HG02678 (cell line): Measurements from ENCODE around the gene KIAA1671.

Experiments used
- ATAC-seq: cut with Tn5 transposase; IDR thresholded peaks from one replicate; pipeline ENCODE4 v1.9.1; 2021; ENCODE audit warnings: mild to moderate bottlenecking, moderate library complexity; ENCODE audit not compliant: unreplicated experiment

The KIAA1671 gene

DNA sequence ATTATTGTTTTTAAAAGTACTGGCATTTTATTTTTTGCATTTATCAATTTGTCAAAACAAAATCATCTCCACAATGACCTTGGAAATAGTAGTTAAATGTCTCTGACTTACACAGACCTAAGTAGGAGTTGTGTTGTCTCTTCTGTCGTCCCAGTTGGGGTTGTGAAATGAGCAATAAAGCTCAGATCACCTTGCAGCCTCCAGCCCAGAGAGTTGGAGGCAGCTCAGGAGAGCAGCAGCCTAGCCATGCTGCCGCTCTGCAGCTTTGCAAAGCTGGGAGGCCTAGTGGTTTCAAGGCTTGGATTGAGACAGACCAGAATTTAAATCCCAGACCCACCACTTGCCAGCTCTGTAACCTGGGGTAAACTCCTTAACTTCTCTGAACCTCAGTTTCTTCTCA lies 181.9 kb downstream of the KIAA1671 start:
- ATAC-seq: no peak

DNA sequence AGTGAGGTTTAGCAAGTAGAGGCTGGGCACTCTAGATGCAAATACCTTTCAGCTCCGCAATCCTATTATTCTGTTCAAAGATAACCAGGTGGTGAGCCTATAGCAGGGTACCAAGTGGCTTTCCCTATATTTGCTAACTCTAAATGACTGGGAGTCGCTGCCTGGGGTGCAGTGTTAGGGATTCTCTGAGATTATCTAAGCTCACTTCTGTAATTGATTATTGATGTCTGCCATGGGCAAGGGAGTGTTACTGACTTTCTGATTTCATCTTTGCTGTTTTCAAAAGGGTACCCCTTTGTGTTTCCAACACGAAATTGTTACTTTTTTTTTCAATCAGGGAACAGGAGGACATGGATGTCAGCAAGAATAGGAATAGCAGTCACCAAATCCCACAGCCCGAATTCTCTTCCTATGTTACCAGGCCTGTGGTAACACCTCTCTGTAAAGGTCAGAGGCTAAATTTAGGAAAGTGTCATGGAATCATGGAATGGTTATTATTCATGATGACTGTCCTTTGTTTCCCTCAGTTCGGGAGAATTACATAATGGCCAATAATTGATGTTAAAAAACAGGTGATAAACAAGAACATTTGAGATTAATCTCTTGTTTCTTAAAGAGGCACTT lies 184.5 kb downstream of the KIAA1671 start:
- ATAC-seq: no peak

DNA sequence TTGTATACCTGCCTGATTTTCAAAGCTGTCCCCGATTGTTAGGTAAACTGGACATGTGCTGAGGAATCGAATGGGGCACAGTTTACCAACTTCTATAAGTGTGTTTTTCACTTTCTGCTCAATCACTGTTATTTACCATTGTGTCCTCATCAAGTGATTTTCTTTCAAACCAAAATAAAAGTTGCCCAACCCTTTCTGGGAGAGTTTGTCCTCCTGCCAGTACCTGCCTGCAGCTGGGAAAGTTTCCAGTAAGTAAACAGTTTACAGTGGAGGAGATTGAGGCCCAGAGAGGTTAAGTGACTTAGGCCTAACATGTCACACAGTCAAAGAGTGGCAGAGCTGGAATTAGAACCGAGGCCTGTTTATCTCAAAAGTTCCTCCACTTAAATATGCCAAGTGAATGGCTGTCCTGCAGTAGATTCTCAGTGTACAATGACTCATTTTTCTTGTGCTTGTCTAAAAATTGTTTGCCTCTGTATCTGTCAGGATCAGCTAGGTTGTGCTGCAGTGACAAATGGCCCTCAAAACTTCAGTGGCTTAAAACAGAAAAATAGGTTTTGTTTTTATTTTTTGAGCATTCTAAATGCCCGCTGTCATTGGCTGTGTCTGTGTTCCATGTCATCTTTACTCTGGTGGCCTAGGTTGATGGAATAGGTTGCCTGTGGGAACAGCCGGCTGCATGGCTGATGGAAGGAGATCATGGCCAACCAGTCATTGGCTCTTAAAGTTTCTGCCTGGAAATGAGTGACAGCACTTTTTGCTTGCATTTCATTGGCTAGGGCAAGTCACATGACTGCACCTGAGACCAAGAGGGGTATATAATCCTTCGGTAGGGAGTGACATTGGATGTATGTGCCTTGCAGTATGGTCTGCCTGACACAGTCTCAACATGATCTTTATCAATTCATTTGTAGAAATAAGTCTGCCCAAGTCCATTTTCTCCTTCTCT lies 185.3 kb downstream of the KIAA1671 start:
- ATAC-seq: no peak

DNA sequence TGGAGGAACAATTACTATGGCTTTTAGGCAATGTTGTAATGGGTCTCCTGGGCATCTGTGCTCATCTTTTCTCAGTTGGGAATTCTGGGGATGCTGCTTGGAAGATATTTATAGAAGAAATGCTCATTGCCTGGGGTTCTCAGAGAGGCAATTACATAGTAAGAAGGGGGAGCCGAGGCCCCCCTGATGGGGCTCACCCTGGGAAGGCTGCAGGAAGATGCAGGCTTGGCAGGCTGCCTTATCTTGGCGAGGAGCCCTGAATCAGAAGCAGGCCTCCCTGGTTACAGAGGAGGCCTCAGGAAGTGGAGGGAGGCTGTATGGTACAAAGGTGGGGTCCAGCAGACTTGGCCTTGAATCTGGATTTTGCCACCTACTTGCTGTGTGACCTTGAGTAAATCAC lies 186.5 kb downstream of the KIAA1671 start:
- no peak for ATAC-seq

DNA sequence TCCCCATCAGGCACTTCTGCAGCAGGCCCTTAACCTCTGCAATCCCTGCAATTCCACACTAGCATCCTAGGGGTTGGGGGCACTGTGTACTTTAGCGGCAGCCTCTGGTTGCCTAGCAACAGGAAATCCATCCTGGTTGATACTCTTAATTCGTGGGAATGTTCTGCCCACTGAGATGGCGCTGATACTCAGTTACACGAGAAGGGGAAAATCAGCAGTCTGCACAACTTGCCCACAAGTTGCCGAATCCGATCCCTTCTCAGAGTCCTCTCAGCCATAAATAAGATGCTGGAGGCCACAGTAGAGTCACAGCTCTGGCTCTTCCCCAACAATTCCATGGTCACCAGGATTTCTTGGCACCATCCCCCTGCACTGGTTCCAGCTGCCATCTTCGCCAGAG lies 189.6 kb downstream of the KIAA1671 start:
- ATAC-seq: no peak

DNA sequence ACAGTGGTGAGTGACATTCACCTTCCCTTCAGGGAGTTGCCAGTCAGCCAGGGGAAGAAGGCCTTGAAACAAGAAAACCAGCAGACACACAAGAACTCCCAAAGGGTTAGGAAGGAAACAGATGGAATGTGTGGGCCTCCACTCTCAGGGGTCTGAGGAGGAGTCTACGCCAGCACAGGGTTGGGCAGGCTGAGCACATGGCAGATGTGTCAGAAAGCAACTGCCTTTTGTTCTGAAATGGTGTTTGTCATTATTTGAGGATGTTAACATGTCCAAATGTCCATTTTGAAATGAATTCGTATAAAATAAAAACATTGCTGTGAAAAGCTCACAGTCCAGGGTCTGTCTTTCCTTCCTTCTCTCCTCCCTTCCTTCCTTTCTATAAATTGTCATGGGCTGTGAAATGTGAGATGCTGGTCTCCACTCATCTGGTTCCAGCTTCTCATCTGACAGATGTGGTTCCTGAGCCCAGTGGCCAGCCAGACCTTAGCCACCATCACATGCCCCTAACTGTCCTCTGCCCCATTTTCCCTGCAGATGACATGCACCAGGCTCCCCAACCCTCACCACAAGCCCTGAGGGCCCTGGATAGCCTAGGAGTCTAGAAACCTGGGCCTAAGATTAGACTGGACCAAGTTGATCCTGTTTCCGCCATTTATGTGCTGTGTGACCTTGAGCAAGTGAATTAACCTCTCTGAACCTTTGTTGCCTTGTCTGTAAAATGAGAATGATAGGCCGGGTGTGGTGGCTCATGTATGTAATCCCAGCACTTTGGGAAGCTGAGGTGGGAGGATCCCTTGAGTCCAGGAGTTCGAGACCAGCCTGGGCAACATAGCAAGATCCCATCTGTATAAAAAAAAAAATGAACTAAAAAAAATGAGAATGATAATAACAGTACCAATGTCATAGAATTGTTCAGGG lies 190.9 kb downstream of the KIAA1671 start:
- ATAC-seq: no peak

DNA sequence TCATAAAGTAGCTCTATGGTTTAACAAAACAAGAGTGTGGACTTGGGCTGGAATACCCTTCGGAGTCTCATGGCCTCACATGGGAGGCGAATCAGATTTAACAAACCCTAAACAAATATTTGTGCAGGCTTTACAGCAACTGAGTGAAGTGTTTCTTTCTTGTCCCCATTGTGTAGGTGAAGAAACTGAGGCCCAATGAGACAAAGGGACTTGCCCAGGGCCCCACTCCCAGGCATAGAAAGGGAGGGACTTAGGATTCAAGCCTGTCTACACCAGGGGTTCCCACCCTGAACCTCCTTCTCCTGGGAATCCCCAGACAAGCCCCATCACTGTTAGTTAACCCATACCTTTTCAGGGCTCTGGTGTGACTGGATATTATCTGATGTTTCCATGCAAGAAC lies 192.0 kb downstream of the KIAA1671 start:
- no peak for ATAC-seq

DNA sequence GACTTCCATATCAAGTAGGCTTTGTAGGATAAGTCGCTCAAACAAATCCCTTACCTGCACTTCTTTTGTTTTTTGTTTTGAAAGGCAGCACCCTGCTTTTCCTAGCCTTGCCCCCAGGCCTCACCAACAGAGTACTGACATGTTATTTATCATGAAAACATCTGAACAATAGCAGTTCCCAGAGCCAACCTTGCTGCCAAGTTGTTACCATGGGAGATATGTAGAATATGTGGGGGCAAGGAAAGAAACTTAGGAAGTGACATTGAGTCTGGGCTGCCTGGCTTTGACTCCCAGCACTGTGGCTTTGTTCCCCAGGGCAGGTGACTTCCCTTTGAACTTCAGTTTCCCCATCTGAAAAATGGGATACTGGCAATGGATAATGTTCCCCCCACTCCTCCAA lies 193.8 kb downstream of the KIAA1671 start:
- no peak for ATAC-seq

DNA sequence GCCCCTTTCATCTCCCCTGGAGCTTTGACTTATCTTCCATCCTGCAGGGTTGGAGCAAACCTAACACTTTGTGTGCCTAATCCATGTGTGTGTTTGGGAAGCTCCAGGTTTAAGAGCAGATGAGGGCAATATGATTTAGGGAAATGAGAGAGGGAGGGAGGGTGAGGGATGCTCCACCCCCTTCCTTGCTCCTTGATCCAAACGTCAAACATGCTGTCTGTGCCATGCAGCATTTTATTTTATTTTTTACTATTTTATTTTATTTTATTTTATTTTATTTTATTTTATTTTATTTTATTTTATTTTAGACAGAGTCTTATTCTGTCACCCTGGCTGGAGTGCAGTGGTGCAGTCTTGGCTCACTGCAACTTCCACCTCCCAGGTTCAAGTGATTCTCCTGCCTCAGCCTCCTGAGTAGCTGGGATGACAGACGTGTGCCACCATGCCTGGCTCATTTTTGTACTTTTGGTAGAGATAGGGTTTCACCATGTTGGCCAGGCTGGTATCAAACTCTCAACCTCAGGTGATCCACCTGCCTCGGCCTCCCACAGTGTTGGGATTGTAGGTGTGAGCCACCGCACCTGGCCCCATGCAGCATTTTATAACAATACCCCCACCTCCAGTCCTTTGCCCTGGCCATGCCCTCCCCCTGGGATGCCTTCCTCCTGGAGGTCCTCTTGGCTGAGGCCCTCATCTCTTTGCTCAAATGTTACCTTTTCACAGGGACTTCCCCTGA lies 194.6 kb downstream of the KIAA1671 start:
- no peak for ATAC-seq

DNA sequence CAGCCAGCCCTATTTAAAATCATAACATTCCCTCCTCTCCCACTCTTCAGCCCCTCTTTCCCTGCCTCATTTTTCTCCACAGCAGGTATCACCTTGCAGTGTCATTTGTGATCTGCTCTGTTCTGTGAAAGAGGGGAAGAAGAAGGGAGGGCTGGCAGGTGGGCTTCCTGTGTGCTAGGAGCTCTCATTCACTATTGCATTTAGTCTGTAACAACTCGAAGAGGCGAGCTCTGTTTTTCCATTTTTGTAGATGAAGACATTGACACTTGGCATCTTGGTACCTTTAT lies 195.1 kb downstream of the KIAA1671 start:
- ATAC-seq: no peak

DNA sequence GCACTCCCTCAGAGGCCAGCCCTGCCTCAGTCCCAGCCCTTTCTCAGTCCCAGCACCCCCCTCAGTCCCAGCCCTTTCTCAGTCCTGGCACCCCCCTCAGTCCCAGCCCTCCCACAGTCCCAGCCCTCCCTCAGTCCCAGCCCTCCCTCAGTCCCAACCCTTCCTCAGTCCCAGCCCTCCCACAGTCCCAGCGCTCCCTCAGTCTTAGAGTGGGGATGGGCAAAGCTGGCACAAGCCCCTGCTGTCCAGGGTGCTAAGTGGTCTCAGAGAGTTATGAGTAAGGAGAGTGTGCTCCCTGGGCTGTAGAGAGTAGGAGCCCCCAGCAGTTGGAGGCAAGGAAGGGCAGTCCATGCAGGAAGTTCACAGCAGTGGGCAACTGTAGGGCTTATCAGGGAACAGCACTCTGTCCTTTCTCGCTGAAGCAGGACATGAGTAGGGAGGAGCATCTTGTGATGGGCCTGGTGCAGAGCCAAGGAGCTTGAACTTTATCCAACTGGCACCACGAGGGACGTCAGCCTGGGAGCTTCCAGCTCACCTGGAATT lies 195.7 kb downstream of the KIAA1671 start:
- no peak for ATAC-seq

DNA sequence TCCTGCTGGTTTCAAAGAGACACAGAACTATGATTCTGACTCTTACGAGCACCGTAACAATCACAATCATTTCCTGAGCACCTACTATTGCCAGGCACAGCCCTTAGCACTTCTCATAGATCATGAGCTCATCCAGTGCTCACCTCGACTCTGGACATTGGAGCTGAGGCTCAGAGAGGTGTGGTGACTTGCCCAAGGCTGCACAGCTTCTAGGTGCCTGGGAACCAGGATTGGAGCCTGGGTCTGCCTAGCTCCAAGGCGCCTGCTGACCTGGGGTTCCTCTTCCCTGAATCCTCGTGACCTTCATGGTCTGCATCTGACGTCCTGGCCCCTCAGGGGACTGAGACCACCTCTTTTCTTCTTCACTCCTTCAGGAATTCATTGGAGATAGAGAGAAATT lies 196.5 kb downstream of the KIAA1671 start:
- ATAC-seq: no peak

DNA sequence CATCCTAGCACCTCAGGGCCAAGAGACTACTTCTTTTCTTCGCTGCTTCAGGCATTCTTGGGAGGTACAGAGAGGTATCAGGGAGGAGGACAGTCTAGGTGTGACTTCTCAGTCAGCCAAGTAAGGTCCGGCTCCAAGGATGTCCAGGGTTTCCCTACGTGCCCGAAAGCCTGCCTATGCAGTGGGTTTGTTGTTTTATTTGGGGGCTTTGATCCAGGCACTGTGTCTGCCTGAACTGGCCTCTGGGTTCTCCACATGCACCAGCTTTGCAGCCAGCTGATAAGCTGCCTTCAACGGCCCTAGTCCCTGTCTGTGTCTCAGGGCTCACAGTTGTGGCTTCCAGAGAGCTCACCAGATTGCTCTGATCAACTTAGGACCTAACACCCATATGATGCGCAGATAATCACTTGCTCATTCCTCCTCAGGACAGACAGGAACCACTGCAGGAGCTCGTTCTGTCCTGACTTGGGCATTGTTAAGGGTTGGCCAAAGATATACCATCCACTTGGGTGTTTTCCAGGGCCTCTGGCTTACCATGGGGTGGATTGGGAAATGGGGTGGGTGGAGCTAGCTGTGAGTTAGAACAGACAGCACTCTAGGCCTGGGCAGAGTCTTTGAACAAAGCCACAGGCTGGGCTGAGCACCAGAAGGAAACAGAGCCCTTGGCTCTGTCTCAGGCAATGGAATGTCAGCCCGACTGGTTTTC lies 201.6 kb downstream of the KIAA1671 start:
- no peak for ATAC-seq

DNA sequence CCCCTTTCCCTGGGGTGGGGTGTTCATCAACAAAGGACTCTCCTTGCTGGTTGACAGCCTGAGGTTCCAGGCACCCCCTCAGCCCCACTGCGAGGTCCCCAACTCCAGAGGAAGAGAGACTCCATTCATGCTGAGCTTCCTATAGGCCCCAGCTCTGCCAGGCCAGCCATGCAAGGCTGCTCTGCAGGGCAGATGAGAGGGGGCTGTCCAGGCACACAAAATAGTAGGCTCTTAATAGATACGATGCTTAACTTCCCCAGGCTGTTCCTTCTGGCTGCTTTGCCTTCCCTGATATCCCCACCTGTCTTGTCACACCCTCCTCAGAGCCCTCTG lies 202.1 kb downstream of the KIAA1671 start:
- ATAC-seq: no peak

DNA sequence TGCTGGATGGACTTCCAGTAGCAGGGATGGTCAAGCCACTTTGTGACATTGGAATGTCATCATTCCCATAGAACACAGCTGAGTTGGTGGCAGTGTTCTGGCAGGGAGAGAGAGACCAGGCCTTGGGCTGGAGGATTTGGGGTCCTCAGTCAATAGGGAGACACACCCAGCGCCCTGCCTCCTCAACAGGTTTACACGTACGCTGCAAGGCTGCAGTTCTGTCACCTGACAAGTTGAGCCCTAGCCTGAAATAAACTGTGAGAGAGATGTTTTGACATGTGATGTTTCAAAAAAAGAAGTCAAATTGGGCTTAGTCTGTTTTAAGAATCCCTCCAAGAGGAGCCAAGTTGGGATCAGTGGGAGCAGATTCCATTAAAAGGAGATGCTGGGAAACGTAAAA lies 204.2 kb downstream of the KIAA1671 start:
- no peak for ATAC-seq

DNA sequence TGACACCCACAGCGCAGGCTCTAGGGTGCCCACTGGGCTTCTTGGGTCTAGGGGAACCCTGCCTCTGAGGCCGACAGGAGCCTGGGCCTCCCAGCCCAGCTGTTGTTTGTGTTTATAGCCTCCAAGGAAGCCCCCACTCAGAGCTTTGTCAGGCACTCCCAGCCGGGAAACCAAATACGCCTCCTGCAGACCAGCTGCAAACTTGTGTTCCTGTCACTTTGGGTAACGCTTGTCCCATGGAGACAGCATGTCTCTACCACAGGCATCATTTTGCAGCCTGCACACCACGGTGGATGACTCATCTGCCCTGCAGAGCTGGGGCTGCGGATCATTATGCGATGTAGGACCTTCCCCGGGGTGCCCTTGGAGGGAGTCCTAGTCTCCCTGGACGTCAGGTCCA lies 206.5 kb downstream of the KIAA1671 start:
- ATAC-seq: no peak

DNA sequence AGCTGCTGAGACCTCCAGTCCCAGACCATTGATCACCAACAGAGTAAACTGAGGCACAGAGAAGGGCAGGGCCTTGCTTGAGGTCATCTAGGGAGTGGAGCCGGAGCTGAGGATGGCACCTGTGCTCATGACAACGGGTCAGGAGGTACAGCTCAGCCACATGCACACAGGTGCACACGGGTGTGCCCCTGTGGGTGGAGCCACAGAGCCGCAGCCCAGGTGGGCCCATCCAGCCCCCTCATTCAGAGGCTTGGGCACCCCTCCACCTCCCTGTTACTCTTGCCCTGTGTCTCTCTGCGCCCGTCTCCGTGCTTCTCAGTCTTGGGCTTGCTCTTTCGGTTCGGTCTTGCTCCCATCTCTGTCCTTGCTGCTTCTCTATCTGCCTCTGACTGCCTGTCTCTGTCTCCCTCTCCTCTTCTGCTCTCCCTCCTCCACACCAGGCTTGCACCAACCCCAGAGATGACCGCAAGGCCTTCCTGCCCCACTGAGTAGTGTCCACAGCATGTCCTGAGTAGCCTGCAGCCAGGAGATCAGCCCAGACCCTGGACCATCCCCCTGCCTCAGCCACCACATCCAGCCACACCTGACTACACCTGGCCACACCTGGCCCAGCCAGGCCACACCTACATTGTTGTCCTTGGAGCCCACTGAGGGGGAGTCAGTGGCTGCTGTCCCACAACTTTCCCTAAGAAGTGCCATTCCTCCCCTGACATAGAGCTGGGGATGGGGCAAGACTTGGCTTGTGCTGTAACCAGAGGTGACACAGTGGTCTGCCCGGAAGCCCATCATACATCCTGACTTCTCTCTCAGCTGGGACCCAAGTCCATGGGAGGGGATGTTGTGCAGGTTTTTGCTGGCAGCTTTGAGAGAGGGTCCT lies 207.8 kb downstream of the KIAA1671 start:
- ATAC-seq: no peak

DNA sequence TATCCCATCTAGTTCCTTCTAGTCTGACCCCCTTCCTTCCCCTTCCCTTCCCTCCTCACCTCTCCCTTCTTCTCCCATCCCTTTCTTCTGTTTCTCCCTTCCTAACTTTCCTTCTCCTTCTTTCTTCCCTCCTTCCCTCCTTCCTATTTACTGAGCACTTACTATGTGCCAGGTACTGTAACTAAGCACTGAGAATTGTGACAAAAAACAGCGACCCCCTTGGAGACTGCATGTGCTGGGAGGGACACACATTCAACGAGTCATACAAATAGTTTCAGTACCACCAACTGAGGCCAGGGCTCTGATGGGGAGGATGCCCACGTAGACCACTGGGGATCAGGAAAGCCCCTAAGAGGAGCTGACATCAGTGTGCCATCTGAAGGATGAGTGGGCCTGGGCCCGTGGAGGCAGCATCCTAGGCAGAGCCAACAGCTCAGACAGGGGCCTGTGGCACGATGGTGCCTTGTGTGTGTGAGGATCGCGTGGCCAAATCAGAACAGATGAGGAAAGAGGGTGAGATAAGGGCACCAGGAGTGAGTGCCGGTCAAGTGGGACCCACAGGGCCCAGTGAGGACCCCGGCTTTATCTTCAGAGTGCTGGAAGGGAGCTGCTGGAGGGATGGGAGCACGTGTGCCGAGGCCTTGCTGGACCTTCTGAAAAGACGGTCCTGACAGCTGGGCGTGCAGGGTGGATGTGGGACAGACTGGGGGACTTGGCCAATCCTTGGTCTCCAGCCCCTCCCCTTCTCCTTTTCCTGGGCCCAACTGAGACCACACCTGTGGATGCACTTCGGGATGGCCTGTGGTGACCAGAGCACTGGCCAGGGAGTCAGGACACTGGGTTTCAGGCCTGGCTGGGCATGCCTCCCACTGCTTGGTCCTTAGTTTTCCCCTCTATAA lies 208.8 kb downstream of the KIAA1671 start:
- ATAC-seq: no peak
